Esophagus mucosa (tissue), 1 donor: ENCODE data around the gene DGLUCY. TPM values are rescaled to one million over a fixed set of nuclear protein-coding genes. Genes with fewer than 3 reads are reported as not detected.
"Not testable (repeated sequence)": the region's sequence is repeated elsewhere in the genome, so short reads cannot be mapped to it uniquely, and the experiment has no call there.

ENCODE experiments used
- ATAC-seq: fragments of 200-7000 bp; cut with Tn5 transposase; one replicate; pipeline ENCODE4 v1.9.1; 2020
- total RNA-seq: library from RNA; stranded (reverse); gene quantifications from one replicate; pipeline ENCODE4 v1.2.4, GENCODE V29; 2023
- donor health status: DM: yes; HTN: yes; CAD: no.

DGLUCY gene
- total RNA-seq, 1 donor from 2014 or later = 21.8 TPM

- ATAC-seq = peak; percentile 73
These were observed 26.8 kb downstream of the DGLUCY start for GRCh38 chr14:91140672-91141071.

- ATAC-seq = no peak
These were observed 28.4 kb downstream of the DGLUCY start for GRCh38 chr14:91142214-91142668.

GRCh38 chr14:91143862-91144261 is 30.0 kb downstream of the DGLUCY start:
- ATAC-seq = no peak

GRCh38 chr14:91144425-91145145 is 30.7 kb downstream of the DGLUCY start:
- ATAC-seq = no peak

GRCh38 chr14:91145391-91146160 is 31.7 kb downstream of the DGLUCY start:
- no peak for ATAC-seq

GRCh38 chr14:91146661-91147060 is 32.8 kb downstream of the DGLUCY start:
- no peak for ATAC-seq

- ATAC-seq = peak; percentile 94
These were observed 35.6 kb downstream of the DGLUCY start for GRCh38 chr14:91149462-91149861.

GRCh38 chr14:91152499-91152898 is 38.6 kb downstream of the DGLUCY start:
- no peak for ATAC-seq

- ATAC-seq = no peak
These were observed 39.5 kb downstream of the DGLUCY start for GRCh38 chr14:91153360-91153759.

- peak; percentile 47 for ATAC-seq
These were observed 41.2 kb downstream of the DGLUCY start for GRCh38 chr14:91154851-91155625.

- ATAC-seq = no peak
These were observed 41.8 kb downstream of the DGLUCY start for GRCh38 chr14:91155626-91156089.

- not testable (repeated sequence) for ATAC-seq
These were observed 42.3 kb downstream of the DGLUCY start for GRCh38 chr14:91156142-91156666.

- not testable (repeated sequence) for ATAC-seq
These were observed 43.0 kb downstream of the DGLUCY start for GRCh38 chr14:91156877-91157276.

- peak; percentile 39 for ATAC-seq
These were observed 44.4 kb downstream of the DGLUCY start for GRCh38 chr14:91158091-91158790.

GRCh38 chr14:91159182-91159581 is 45.3 kb downstream of the DGLUCY start:
- ATAC-seq = no peak

GRCh38 chr14:91159906-91160305 is 46.0 kb downstream of the DGLUCY start:
- no peak for ATAC-seq

- ATAC-seq = no peak
These were observed 49.4 kb downstream of the DGLUCY start for GRCh38 chr14:91163316-91163715.

- ATAC-seq = peak; percentile 95
These were observed 50.8 kb downstream of the DGLUCY start for GRCh38 chr14:91164676-91165075.

GRCh38 chr14:91167380-91167770 is 53.5 kb downstream of the DGLUCY start:
- no peak for ATAC-seq

GRCh38 chr14:91169951-91170350 is 56.1 kb downstream of the DGLUCY start:
- ATAC-seq = no peak

- ATAC-seq = no peak
These were observed 56.7 kb downstream of the DGLUCY start for GRCh38 chr14:91170504-91171121.

- ATAC-seq = no peak
These were observed 57.4 kb downstream of the DGLUCY start for GRCh38 chr14:91171291-91171690.
